GM21723 (cell line): ENCODE measurements around the gene FUT8.
"Not testable (repeated sequence)": the region's sequence is repeated elsewhere in the genome, so short reads cannot be mapped to it uniquely, and the experiment has no call there.

ENCODE experiments used
- ATAC-seq: cut with Tn5 transposase; IDR thresholded peaks from one replicate; pipeline ENCODE4 v1.9.1; 2021; ENCODE audit warnings: mild to moderate bottlenecking, moderate library complexity; ENCODE audit not compliant: unreplicated experiment

Gene FUT8

DNA sequence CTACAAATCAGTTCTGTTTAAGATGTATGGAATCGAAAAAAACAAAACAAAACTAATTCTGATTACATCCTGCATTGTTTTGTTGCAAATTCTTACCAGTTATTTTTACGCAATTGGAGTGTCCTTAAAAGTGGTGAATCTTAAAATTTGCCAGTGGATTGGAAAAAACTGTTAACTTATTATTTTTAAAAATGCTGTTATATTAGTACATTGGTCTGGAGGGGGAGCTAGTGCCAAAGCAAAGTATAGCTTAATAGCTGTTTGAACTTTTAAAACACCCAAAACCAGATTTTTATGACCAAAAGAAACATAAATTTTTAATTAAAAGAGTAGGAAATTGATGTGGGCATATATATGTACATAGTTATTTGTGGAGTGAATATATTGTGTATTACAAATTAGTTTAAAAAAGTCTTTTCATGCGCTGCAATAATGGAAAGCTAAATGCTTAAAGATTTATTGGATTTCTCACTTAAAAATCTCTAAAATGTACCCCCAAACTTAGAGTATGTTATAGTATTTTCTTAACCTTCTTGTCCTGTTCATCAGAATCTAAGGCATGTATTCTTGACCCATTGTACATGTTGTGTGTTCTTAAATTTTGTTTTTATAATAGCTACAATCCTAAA lies 2.5 kb downstream of the FUT8 start:
- no peak for ATAC-seq

GRCh38 chr14:65415613-65416012 lies 3.1 kb downstream of the FUT8 start:
- ATAC-seq = no peak

DNA sequence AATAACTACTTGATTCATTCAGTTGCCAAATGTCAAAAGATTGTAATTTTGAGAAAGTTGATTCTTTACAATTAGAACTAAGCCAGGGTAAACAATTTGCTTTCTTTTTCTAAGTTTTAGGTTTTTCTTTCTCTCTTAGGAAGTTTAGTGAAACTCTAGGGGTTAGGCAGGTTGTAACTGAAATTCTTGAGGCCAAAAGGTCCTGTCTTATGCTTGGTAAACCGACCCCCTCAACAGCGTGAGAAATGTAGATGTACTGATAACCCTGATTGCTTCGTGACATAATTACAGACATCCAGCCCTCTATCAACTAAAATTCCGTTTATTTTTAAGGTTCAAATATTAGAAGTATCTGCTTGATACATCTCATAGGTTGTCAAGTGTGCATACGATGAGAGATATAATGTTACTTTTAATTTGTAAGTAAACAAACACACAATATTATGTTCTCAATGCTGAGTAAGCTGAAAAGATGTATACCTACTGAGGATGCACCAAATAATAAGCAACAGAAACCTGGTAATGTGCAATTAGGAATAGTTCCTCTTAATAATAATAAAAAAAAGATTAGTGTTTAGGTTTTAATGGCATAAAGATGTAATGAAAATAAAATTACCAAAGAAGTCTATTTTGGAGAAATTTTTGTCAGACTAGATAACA lies 7.2 kb downstream of the FUT8 start:
- ATAC-seq = no peak

GRCh38 chr14:65421201-65421981 lies 8.9 kb downstream of the FUT8 start:
- no peak for ATAC-seq

DNA sequence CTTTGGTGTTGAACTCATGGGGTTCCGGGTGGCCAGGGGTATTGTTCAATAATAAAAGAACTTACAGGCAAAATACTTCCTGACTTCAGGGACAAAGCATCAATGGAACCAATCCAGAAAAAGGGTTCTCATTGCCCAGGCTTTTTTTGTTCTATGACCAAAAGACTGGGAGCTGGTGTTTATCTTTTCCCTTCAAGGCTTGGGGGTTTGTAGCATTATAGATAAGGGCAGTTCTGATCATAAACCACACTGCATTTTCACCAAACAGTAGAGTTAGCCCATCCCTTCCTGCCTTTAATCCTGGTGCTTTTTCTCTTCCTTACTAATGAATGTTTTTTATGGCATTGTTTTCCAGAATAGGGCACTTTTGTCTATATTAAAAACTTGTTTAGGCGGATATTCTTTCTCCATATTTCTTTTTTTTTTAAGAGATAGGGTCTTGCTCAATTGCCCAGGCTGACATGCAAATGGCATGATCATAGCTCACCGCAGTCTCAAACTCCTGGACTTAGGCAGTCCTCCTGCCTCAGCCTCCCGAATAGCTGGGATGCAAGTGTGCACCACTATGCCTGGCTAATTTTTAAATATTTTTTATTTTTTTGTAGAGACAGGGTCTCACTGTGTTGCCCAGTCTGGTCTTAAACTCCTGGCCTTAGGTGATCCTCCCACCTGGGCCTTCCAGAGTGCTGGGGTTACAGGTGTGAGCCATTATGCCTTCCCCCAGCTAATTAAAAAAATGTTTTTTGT lies 9.7 kb downstream of the FUT8 start:
- ATAC-seq = no peak

DNA sequence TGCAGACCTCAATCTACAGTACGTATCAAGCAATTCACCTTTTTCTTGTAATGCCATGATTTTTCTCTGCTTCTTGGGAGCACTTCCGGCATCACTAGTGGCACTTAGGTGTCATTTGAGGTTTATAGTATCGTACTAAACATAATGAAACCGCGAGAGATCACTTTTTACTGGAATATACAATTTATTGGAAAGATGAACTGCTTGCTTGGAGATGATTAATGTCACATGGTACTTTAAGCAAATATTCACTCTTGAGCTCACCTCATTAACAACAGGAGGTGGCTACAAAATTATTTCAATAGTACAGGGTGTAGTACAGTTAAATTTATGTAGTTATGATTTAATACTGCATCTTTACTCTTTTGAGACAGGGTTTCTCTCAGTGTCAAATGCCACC lies 11.5 kb downstream of the FUT8 start:
- no peak for ATAC-seq

DNA sequence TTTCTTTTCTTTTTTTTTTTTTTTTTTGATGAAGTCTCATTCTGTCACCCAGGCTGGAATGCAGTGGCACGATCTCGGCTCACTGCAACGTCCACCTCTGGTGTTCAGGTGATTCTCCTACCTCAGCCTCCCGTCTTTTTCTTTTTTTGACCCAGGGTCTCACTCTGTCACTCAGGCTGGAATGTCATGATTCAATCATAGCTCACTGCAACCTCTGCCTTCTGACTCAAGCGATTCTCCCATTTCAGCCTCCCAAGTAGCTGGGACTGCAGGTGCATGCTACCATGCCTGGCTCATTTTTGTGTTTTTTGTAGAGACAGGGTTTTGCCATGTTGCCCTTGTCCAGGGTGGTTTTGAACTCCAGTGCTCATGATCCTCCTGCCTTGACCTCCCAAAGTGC lies 12.0 kb downstream of the FUT8 start:
- no peak for ATAC-seq

- no peak for ATAC-seq
Measured at GRCh38 chr14:65425885-65426284, 13.4 kb downstream of the FUT8 start.

DNA sequence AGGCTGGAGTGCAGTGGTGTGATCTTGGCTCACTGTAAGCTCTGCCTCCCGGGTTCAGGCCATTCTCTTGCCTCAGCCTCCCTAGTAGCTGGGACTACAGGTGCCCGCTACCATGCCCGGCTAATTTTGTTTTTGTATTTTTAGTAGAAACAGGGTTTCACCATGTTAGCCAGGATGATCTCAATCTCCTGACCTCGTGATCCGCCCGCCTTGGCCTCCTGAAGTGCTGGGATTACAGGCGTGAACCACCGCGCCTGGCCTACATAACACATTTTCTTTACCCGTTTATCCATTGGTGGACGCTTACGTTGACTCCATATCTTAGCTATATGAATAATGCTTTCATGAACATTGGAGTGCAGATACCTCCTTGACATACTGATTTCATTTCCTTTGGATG lies 14.4 kb downstream of the FUT8 start:
- ATAC-seq = not testable (repeated sequence)

DNA sequence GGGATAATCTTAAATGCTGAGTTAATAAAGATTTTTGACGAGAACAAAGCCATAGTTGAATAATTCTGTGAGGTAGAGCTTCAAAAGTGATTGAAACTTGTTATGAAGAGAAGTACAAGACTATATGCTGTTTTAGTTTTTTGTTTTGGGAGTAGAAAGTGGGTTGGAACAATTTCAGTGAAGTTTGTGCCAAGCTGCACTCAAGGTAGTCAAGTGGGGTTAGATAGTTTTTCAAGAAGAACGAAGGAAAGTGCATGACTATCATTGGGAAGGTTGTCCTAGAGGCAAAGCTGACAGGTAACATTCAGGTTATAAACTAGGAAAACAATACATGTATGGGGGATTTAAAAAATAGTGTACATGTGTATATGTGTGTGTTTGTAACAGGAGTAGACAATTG lies 16.2 kb downstream of the FUT8 start:
- no peak for ATAC-seq

DNA sequence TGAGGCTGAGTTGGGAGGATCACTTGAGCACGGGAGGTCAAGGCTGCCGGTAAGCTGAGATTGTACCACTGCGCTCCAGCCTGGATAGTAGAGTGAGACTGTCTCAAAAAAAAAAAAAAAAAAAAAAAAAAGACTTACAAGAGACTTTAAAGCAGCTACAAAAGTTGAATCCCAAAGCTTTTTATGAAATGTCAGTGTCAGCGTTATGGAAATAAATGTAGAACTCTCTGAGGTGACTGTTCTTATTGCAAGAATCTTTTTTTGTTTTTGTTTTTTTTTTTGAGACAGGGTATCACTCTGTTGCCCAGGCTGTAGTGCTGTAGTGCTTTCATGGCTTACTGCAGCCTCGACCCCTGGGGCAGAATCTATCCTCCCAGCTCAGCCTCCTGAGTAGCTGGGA lies 17.2 kb downstream of the FUT8 start:
- ATAC-seq = no peak

DNA sequence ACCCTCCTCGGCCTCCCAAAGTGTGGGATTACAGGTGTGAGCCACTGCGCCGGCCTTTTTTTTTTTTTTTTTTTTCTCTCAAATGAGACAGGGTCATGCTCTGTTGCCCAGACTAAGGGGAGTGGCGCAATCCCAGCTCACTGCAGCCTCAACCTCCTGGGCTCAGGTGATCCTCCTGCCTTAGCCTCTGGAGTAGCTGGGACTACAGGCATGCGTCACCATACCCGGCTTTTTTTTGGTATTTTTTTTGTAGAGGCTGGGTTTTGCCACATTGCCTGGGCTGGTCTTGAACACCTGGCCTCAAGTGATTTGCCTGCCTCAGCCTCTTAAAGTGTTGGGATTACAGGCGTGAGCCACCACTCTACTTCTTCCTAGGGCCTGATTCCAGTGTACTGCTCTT lies 18.7 kb downstream of the FUT8 start:
- no peak for ATAC-seq

- ATAC-seq = no peak
Measured at GRCh38 chr14:65431951-65432350, 19.4 kb downstream of the FUT8 start.

- ATAC-seq = no peak
Measured at GRCh38 chr14:65432361-65432948, 19.9 kb downstream of the FUT8 start.

DNA sequence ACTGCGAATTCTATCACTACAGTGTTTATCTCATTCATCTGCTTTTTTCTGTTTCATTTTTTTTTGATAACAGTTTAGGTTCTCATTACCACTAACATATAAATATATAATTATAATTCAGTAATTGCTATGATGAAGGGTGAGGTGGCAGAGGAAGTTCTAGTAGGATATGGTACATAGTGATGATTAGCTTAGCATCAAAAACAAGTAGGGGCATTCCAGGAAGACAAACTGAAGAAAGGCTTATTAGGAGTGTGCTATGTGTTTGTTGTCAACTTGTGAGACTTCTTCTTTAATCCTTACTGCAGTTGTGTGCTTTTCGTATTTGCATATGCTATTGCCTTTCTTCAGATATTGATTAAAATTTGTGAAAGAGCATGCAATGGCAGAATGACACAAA lies 20.6 kb downstream of the FUT8 start:
- ATAC-seq = no peak

GRCh38 chr14:65433646-65434045 lies 21.1 kb downstream of the FUT8 start:
- no peak for ATAC-seq

- ATAC-seq = no peak
Measured at GRCh38 chr14:65434216-65434850, 21.8 kb downstream of the FUT8 start.

DNA sequence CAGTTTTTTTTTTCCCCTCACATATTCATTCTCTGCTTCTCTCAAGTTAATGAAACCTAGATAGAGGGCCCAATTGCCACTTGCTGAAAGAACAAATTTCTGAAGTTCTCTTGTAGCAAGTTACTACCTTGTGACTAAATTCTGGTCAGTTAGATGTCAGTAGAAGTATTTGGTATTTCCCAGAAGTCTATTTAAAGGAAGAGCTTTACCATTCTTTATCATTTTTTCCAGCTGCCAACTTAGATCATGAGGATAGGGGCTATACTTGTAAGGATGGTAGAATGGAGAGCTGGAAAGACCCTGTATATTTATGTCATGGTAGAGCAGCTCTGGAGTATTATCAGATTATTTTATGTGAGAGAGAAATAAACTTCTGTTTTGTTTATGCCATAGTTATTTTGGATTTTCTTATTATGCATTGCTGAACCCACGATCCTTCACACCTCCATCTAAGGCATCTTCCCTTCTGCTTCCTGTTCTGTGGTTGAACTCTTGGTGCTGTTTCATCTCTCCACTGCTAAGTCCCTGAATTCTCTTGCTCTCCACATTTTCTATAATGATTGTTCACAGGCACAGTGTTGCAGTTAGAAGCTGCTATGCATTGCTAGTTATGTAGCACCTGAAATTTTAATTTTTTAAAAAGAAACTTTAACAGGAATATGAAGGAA lies 25.9 kb downstream of the FUT8 start:
- no peak for ATAC-seq

GRCh38 chr14:65439117-65439516 lies 26.6 kb downstream of the FUT8 start:
- no peak for ATAC-seq

- no peak for ATAC-seq
Measured at GRCh38 chr14:65440230-65440629, 27.7 kb downstream of the FUT8 start.
